Activated CD8-positive, alpha-beta T cell treated with anti-CD3 and anti-CD28 coated beads for 36 hours (primary cell): ENCODE data around the gene OSM. TPM values are rescaled to one million over a fixed set of nuclear protein-coding genes. Genes with fewer than 3 reads are reported as not detected.

Experiments used
- ATAC-seq: fragments of 200-7000 bp; cut with Tn5 transposase; one replicate; pipeline ENCODE4 v1.10.0; 2021; ENCODE audit warnings: mild to moderate bottlenecking, moderate library complexity
- CTCF ChIA-PET: fragments of 350-600 bp; sonication (Branson Sonifier 250); formaldehyde crosslinking; loops from one replicate; lab custom pipeline; 2021; ENCODE audit warnings: antibody characterized with exemption; lab: Charles Lee
- POLR2A ChIA-PET: fragments of 350-600 bp; sonication (Branson Sonifier 250); formaldehyde crosslinking; loops from one replicate; lab custom pipeline; 2021; ENCODE audit warnings: antibody characterized with exemption; lab: Charles Lee
- DNase-seq: peaks from one replicate; pipeline ENCODE4 v3.0.0-alpha.2; 2020
- H3K27ac Mint-ChIP-seq: one replicate; pipeline ENCODE4 v1.8.0; 2021; ENCODE audit warnings: mild to moderate bottlenecking, mixed read lengths
- H3K27me3 Mint-ChIP-seq: one replicate; pipeline ENCODE4 v1.8.0; 2021; ENCODE audit warnings: mixed read lengths
- H3K36me3 Mint-ChIP-seq: one replicate; pipeline ENCODE4 v1.8.0; 2021; ENCODE audit warnings: low read depth, mixed read lengths
- H3K4me1 Mint-ChIP-seq: one replicate; pipeline ENCODE4 v1.8.0; 2021; ENCODE audit warnings: low read depth, mixed read lengths
- H3K4me3 Mint-ChIP-seq: one replicate; pipeline ENCODE4 v1.8.0; 2021; ENCODE audit warnings: mild to moderate bottlenecking, moderate library complexity, mixed read lengths
- H3K9me3 Mint-ChIP-seq: one replicate; pipeline ENCODE4 v1.8.0; 2021; ENCODE audit warnings: mixed read lengths
- intact Hi-C: fragments of 100-400 bp; cut with micrococcal nuclease; formaldehyde crosslinking; loops from one replicate; pipeline ENCODE4 v1.10.0; 2022
- total RNA-seq, 2 experiments: library from RNA; stranded (reverse); gene quantifications; one replicate each; pipeline ENCODE4 v1.2.3, GENCODE V29; 2021
- TF ChIP-seq, protein P1 (sequence below): fragments of 200-600 bp; IDR thresholded peaks from one replicate; pipeline ENCODE4 v1.8.0; 2022; ENCODE audit warnings: antibody characterized with exemption, mild to moderate bottlenecking

Gene OSM
- total RNA-seq, 2 experiments from 2014 or later = 44.3 to 45.7 TPM

DNA sequence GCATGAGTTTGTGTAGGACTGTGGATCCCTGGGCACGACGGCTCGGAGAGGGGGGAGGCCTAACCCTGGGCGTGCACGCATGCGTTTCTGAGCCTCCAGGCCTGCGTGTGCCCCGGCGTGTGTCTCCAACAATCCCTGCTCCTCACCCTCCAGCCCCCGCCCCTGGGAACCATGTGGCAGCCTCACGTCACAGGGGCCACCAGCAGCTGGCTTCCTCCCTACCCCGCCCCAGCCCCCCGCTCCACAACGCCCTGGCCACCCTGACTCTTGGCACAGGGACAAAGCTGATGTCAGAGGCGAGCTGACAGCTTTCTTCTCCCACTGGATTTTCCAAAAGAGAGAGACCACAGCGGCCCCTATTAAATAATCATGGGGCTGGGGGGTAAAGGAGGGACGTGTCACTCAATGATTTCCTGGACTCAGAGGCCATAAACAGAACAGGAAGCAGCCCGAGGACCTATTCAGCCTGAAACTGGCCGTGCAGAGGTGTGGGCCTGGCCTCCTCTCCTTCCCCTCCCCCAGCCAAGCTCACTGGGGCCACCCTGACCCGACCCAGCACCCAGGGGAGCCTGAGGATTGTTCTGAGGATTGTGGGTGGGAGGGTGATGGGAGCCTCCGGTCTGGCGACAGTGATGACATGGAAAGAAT, 13.3 kb downstream of the OSM start:
- Mint-ChIP-seq H3K4me1 (peaks cover 46% of the 10 kb centered on the region), H3K9me3 (no peaks in the 10 kb centered on the region), H3K27ac (no peak overlapping the region), H3K4me3 (no peak overlapping the region), H3K27me3 (peaks cover 3% of the 10 kb centered on the region), H3K36me3 (no peaks in the 10 kb centered on the region)
- ChIA-PET POLR2A (interaction anchor here (0.5 to 1.2 kb wide), 2 partner anchors 14 to 160 kb away, joined by 3 read pairs; no protein-coding TSS in a partner anchor), CTCF (interaction anchor here (1.2 to 3.2 kb wide), 3 partner anchors 10 to 154 kb away, joined by 3 to 36 read pairs (median 4); no protein-coding TSS in a partner anchor)
- no peak for DNase-seq
- TF ChIP-seq, protein P1, sequence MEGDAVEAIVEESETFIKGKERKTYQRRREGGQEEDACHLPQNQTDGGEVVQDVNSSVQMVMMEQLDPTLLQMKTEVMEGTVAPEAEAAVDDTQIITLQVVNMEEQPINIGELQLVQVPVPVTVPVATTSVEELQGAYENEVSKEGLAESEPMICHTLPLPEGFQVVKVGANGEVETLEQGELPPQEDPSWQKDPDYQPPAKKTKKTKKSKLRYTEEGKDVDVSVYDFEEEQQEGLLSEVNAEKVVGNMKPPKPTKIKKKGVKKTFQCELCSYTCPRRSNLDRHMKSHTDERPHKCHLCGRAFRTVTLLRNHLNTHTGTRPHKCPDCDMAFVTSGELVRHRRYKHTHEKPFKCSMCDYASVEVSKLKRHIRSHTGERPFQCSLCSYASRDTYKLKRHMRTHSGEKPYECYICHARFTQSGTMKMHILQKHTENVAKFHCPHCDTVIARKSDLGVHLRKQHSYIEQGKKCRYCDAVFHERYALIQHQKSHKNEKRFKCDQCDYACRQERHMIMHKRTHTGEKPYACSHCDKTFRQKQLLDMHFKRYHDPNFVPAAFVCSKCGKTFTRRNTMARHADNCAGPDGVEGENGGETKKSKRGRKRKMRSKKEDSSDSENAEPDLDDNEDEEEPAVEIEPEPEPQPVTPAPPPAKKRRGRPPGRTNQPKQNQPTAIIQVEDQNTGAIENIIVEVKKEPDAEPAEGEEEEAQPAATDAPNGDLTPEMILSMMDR = no peak
- intact Hi-C loops = no loop called here
- no peak for ATAC-seq

DNA sequence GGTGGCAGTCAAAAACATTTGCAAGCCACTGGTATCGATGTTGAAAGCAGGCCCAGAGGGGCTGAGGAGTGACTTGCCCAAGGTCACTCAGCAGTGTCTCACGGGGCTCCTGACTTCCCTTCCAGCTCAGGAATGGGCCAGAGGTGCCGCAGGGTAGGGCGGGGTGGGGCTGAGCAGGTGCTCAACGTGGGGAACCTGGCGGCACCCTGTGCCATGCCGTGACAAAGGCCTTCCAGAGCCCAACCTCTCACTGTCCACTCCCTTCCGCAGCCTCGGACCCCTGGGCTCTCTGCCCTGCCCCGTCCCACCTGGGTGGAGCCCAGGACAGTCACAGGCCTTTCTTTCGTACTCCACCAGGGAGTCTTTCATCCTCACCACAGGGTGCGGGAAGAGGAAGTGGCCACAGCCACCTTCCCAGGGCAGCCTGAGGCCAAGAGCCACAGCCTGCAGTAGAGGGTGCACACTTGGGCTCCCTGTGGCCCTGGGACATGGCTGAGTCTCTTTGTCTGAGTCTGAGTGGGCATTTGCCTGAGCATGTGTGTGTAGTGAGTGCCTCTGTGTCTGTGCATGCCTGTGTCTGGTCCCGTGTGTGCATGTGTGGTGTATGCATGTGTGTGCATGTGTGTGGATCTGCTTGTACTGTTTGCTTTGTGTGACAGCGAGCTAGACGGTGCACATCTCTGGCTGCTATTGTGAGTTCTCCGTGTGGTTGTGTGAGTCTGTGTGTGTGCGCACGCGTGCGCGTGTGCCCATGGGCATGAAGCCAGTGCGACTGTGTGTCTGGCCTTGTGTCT, 14.0 kb downstream of the OSM start:
- Mint-ChIP-seq H3K9me3 (no peaks in the 10 kb centered on the region), H3K4me3 (no peak overlapping the region), H3K36me3 (no peaks in the 10 kb centered on the region), H3K4me1 (peaks cover 54% of the 10 kb centered on the region), H3K27ac (peak overlapping the region; percentile 4), H3K27me3 (peaks cover 3% of the 10 kb centered on the region)
- DNase-seq (no peak), ATAC-seq (no peak)
- TF ChIP-seq, protein P1 = no peak
- POLR2A ChIA-PET = interaction anchor here (0.5 to 1.2 kb wide), 2 partner anchors 15 to 159 kb away, joined by 3 read pairs; no protein-coding TSS in a partner anchor
- CTCF ChIA-PET = interaction anchor here (1.2 kb wide), 2 partner anchors 11 to 154 kb away, joined by 3 to 4 read pairs; no protein-coding TSS in a partner anchor
- intact Hi-C loops = no loop called here

DNA sequence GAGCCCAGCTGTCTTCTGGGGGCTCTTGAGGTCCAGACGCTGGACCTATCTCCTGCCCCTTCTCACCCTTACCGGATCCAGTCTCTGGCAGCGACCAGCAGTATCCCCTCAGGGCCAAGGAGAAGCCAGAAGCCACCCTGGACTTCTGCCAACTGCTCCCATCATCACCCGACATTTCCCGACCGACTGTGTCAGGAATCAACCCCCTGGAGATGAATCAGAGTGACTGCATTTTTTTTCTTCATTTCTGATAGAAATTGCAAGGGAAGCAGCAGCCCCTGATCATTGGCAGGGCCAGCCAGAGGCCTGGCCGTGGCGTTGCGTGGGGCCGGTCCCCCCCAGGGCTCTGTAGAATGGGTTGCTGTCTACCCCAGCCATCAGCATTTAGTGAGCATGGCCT, 14.9 kb downstream of the OSM start:
- ATAC-seq = no peak
- TF ChIP-seq, protein P1 = no peak
- CTCF ChIA-PET = interaction anchor here (0.8 to 2.0 kb wide), 4 partner anchors 129 to 145 kb away, joined by 3 to 11 read pairs (median 6); no protein-coding TSS in a partner anchor
- H3K27me3 Mint-ChIP-seq = peaks cover 1% of the 10 kb centered on the region
- no peak overlapping the region for H3K4me3 Mint-ChIP-seq
- no peak for DNase-seq
- no peaks in the 10 kb centered on the region for H3K36me3 Mint-ChIP-seq
- intact Hi-C loops = no loop called here
- H3K27ac Mint-ChIP-seq = no peak overlapping the region
- no peaks in the 10 kb centered on the region for H3K9me3 Mint-ChIP-seq
- POLR2A ChIA-PET = interaction anchor here (1.2 kb wide), 1 partner anchor 153 kb away, joined by 3 read pairs; no protein-coding TSS in a partner anchor
- peaks cover 62% of the 10 kb centered on the region for H3K4me1 Mint-ChIP-seq

DNA sequence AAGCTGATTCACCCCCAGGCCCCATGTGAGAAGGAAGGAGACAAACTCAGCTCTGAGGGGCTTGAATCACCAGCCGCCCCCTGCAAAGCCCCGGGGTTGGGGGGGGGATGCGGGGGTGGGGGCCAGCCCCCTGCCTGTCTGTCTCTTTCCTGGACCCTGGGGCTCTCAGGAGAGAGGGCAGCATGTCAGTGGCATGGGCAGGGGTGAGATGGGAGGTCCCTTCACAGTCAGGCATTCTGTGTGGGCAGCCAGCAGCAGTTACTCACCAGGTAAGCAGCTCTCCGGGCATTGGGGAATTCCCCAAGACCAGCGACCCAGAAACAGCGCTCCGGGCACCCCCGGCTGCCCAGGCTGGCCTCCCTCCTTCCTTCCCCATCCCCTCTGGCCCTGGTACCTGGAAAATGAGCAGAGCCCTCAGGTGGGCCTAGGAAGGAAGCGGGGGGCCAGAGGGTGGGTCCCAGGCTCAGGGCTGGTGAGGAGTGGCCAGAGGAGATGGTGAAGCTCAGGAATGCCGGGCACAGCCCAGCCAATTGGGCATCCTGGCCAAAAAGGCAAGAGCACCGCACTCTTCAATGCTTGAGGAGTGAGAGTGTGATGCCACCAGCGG, 15.9 kb downstream of the OSM start:
- Mint-ChIP-seq H3K9me3 (no peaks in the 10 kb centered on the region), H3K4me1 (peaks cover 60% of the 10 kb centered on the region), H3K4me3 (no peak overlapping the region), H3K27me3 (peaks cover 1% of the 10 kb centered on the region), H3K27ac (peak overlapping the region; percentile 75), H3K36me3 (peaks cover 8% of the 10 kb centered on the region)
- ChIA-PET POLR2A (interaction anchor here (0.6 to 1.7 kb wide), 6 partner anchors 24 to 154 kb away, joined by 3 to 4 read pairs (median 4); no protein-coding TSS in a partner anchor), CTCF (interaction anchor here (0.8 to 2.5 kb wide), 9 partner anchors 12 to 148 kb away, joined by 3 to 11 read pairs (median 3); partner anchors contain the start of gene RNF215)
- TF ChIP-seq, protein P1 = no peak
- ATAC-seq = peak; percentile 65
- DNase-seq = peak; percentile 80
- intact Hi-C loops = no loop called here
